Vagina (tissue), 2 donors: ENCODE data around the gene PHRF1. TPM values are rescaled to one million over a fixed set of nuclear protein-coding genes. Genes with fewer than 3 reads are reported as not detected.

Experiments used
- DNase-seq, 2 donors: peaks; one replicate each; pipeline ENCODE4 v3.0.0-alpha.2; 2017; ENCODE audit errors: extremely low spot score in 2 of 2
- H3K27ac ChIP-seq: fragments of 200-600 bp; sonication (generic); one replicate; pipeline ENCODE4 v1.5.1; 2019
- H3K27me3 ChIP-seq: fragments of 200-600 bp; sonication (generic); one replicate; pipeline ENCODE4 v1.5.1; 2019
- H3K36me3 ChIP-seq, 2 donors: fragments of 200-600 bp; sonication (generic); one replicate each; pipeline ENCODE4 v1.5.1; 2017 to 2019
- H3K4me1 ChIP-seq: fragments of 200-600 bp; sonication (generic); one replicate; pipeline ENCODE4 v1.5.1; 2019
- H3K4me3 ChIP-seq, 2 donors: fragments of 200-600 bp; sonication (generic); 1 replicate in 1 of 2; 2 replicates in 1 of 2; pipeline ENCODE4 v1.5.1; 2016 to 2019
- H3K9me3 ChIP-seq: fragments of 200-600 bp; sonication (generic); one replicate; pipeline ENCODE4 v1.5.1; 2019
- POLR2A ChIP-seq, 2 donors: fragments of 450-650 bp; IDR thresholded peaks; one replicate each; pipeline ENCODE4 v1.6.1; 2017; ENCODE audit warnings: antibody characterized with exemption in 2 of 2, mild to moderate bottlenecking in 2 of 2, moderate library complexity in 2 of 2
- POLR2AphosphoS5 ChIP-seq, 2 donors: sonication (generic); formaldehyde crosslinking; IDR thresholded peaks; one replicate each; pipeline ENCODE4 v1.9.0; 2017; ENCODE audit warnings: antibody characterized with exemption in 2 of 2, mild to moderate bottlenecking in 2 of 2, low read depth in 1 of 2; ENCODE audit not compliant: insufficient read depth in 1 of 2
- intact Hi-C: fragments of 100-400 bp; cut with DNase I; formaldehyde crosslinking; loops from one replicate; pipeline ENCODE4 v1.15.1; 2023
- total RNA-seq: library from RNA; depleted of rRNA; stranded (reverse); fragments of >200 nt; gene quantifications from one replicate; pipeline ENCODE4 v1.2.3, GENCODE V29; 2016
- TF ChIP-seq, protein P1 (sequence below), 3 experiments: fragments of 450-650 bp in 2 of 3; fragments of 200-600 bp in 1 of 3; sonication (generic) in 1 of 3; IDR thresholded peaks; one replicate each; pipeline ENCODE4 v1.5.1; 2017 to 2019; ENCODE audit warnings: antibody characterized with exemption in 3 of 3, mild to moderate bottlenecking in 2 of 3, moderate library complexity in 2 of 3

The PHRF1 gene
- total RNA-seq, 1 donor from 2014 or later: 26.0 TPM

- TF ChIP-seq POLR2A (IDR thresholded peaks at IDR 0.05): no peak
- TF ChIP-seq POLR2AphosphoS5 (IDR thresholded peaks at IDR 0.05; ENCODE audit: insufficient read depth in 1 of 2, low read depth in 1 of 2): no peak
- TF ChIP-seq, protein P1, sequence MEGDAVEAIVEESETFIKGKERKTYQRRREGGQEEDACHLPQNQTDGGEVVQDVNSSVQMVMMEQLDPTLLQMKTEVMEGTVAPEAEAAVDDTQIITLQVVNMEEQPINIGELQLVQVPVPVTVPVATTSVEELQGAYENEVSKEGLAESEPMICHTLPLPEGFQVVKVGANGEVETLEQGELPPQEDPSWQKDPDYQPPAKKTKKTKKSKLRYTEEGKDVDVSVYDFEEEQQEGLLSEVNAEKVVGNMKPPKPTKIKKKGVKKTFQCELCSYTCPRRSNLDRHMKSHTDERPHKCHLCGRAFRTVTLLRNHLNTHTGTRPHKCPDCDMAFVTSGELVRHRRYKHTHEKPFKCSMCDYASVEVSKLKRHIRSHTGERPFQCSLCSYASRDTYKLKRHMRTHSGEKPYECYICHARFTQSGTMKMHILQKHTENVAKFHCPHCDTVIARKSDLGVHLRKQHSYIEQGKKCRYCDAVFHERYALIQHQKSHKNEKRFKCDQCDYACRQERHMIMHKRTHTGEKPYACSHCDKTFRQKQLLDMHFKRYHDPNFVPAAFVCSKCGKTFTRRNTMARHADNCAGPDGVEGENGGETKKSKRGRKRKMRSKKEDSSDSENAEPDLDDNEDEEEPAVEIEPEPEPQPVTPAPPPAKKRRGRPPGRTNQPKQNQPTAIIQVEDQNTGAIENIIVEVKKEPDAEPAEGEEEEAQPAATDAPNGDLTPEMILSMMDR (IDR thresholded peaks at IDR 0.05): no peak
- intact Hi-C loops: no loop called here
- H3K4me1 ChIP-seq: peaks cover 17% of the 10 kb centered on the region
- H3K36me3 ChIP-seq: peaks cover 0 to 13% of the 10 kb centered on the region in 2 donors
- no peaks in the 10 kb centered on the region for H3K9me3 ChIP-seq
- DNase-seq: no peak
- peak overlapping the region in 1 of 2 donors; percentile 21 for H3K4me3 ChIP-seq
- no peak overlapping the region for H3K27ac ChIP-seq
- H3K27me3 ChIP-seq: no peaks in the 10 kb centered on the region
Measured at GRCh38 chr11:640021-640706, 63.9 kb downstream of the PHRF1 start.

DNA sequence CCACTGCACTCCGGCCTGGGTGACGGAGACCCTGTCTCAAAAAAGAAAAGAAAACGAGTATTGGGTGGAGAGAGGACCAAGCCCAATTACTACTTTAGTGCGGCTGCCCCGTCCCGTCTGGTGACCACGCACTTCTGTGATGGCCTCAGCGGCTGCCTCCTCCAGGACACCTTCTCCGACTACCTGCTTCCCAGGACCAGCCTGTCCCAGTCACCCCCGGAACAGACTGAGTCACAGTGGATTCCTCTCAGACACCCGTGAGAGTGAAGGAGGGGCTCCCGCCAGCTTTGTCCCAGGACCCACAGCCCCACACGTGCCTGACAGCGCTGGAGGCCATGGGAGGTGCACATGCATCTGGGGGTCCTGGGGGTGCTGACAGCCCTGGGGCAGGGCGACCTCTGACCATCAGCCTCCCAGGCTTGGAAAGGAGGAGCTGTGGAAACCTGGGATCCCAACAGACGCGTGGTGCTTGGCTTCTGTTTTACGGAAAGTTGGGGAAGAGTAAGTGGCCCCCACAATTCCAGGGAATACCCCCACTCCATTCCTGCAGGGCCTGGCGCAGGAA lies 65.6 kb downstream of the PHRF1 start:
- H3K27me3 ChIP-seq: no peaks in the 10 kb centered on the region
- peaks cover 0 to 13% of the 10 kb centered on the region in 2 donors for H3K36me3 ChIP-seq
- H3K9me3 ChIP-seq: no peaks in the 10 kb centered on the region

GRCh38 chr11:643366-643765 lies 67.1 kb downstream of the PHRF1 start:
- H3K27me3 ChIP-seq: no peaks in the 10 kb centered on the region
- no peak for DNase-seq
- H3K9me3 ChIP-seq: no peaks in the 10 kb centered on the region
- intact Hi-C loops: no loop called here
- peak in 1 of 2 donors; percentile 5 for TF ChIP-seq POLR2AphosphoS5 (IDR thresholded peaks at IDR 0.05; ENCODE audit: insufficient read depth in 1 of 2, low read depth in 1 of 2)
- TF ChIP-seq, protein P1 (IDR thresholded peaks at IDR 0.05): no peak
- peaks cover 0 to 13% of the 10 kb centered on the region in 2 donors for H3K36me3 ChIP-seq
- no peaks in the 10 kb centered on the region for H3K4me1 ChIP-seq
- H3K27ac ChIP-seq: no peak overlapping the region
- no peak overlapping the region for H3K4me3 ChIP-seq

More for the DNA sequence above, 65.6 kb downstream of the PHRF1 start:
- H3K4me3 ChIP-seq: no peak overlapping the region
- no peak for TF ChIP-seq POLR2A (IDR thresholded peaks at IDR 0.05)
- peaks cover 9% of the 10 kb centered on the region for H3K4me1 ChIP-seq
- intact Hi-C loops: loop anchor here (1.0 kb wide), 1 partner anchor 41 kb away; no protein-coding TSS in a partner anchor
- DNase-seq: no peak
- no peak overlapping the region for H3K27ac ChIP-seq

- Histone ChIP-seq H3K4me3 (no peak overlapping the region), H3K9me3 (no peaks in the 10 kb centered on the region), H3K27ac (no peak overlapping the region), H3K27me3 (no peaks in the 10 kb centered on the region), H3K4me1 (no peaks in the 10 kb centered on the region), H3K36me3 (peaks cover 0 to 13% of the 10 kb centered on the region in 2 donors)
- TF ChIP-seq POLR2AphosphoS5 (IDR thresholded peaks at IDR 0.05; ENCODE audit: insufficient read depth in 1 of 2, low read depth in 1 of 2): no peak
- no peak for TF ChIP-seq POLR2A (IDR thresholded peaks at IDR 0.05)
- TF ChIP-seq, protein P1 (IDR thresholded peaks at IDR 0.05): no peak
- intact Hi-C loops: no loop called here
- DNase-seq: no peak
Measured at GRCh38 chr11:643849-644738, 67.8 kb downstream of the PHRF1 start.

DNA sequence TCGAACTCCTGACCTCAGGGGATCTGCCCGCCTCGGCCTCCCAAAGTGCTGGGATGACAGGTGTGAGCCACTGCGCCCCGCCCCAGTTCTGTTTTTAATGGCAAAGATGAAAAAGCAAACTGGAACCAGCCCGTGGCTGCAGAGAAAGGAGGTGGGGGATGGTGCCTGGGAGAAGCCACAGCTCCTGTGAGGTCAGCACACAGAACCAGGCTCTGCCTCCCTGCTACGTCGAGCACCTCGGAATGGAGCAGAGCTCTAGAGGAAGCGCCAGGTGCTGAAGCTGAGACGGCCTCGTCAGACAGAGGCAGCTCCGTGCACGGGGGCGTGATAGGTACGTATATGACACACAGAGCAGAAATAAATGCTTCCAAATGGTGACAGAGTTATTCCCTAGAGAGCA lies 69.3 kb downstream of the PHRF1 start:
- intact Hi-C loops: no loop called here
- no peaks in the 10 kb centered on the region for H3K9me3 ChIP-seq
- TF ChIP-seq, protein P1 (IDR thresholded peaks at IDR 0.05): no peak
- TF ChIP-seq POLR2AphosphoS5 (IDR thresholded peaks at IDR 0.05; ENCODE audit: insufficient read depth in 1 of 2, low read depth in 1 of 2) (no peak), POLR2A (IDR thresholded peaks at IDR 0.05) (no peak)
- H3K36me3 ChIP-seq: peaks cover 0 to 16% of the 10 kb centered on the region in 2 donors
- H3K27ac ChIP-seq: no peak overlapping the region
- no peaks in the 10 kb centered on the region for H3K27me3 ChIP-seq
- no peak overlapping the region for H3K4me3 ChIP-seq
- H3K4me1 ChIP-seq: no peaks in the 10 kb centered on the region
- DNase-seq: no peak
